Measurements from ENCODE around the gene CRACR2B.

CRACR2B gene

DNA sequence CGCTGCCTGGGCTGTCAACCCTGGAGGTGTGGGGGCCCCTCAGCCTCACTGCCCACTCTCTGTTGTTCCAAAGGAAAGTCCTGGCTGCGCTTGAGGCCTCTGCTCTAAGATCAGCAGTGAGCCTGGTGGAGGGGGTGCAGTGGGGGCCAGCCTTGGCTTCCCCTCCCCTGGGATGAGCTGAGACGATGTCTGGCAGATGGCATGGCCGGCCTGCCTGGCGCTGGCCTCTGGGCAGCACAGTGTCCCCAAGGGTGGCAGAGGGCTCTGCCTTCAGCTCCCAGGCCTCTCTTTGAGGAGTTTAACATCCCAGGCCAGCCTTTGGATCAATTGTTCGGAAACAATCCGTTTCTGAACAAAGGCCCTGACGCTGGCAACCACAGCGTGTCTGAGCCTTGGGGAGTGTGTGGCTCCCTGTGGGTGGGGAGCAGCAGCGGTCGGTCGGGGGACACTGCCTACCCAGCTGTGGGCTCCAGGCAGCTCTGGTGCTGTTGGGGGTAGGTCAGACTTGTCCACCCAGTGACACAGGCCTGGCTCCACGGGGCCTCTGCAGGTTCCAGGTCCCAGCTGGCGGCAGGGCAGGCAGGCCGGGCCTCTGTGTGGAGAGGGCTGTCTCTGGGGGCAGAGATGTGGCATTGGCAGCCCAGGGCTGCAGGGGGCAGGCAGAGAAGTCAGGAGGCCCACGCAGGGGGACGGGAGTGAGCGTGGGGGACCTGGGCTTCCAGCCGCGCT, 27.0 kb downstream of the CRACR2B start:
- H3K4me3 ChIP-seq (replicated peaks; ENCODE audit: low read depth, low read length): no peak overlapping the region

DNA sequence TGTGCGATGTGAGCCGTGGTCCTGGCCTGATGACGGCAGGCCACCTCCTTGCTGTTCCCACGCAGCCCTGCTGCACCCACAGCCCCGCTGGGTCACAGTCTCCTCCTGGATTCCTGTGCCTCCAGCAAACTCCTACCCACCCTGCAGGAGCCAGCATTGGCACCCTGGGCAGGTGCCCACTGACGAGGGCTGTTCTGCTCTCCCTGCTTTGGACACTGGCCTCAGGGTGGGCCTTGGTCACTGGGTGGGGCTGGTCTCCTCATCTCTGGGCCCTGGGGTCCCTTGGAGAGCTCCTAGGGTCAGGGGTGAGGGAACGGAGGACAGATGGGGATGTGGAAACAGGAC, 27.6 kb downstream of the CRACR2B start:
- TF ChIP-seq, protein P1, sequence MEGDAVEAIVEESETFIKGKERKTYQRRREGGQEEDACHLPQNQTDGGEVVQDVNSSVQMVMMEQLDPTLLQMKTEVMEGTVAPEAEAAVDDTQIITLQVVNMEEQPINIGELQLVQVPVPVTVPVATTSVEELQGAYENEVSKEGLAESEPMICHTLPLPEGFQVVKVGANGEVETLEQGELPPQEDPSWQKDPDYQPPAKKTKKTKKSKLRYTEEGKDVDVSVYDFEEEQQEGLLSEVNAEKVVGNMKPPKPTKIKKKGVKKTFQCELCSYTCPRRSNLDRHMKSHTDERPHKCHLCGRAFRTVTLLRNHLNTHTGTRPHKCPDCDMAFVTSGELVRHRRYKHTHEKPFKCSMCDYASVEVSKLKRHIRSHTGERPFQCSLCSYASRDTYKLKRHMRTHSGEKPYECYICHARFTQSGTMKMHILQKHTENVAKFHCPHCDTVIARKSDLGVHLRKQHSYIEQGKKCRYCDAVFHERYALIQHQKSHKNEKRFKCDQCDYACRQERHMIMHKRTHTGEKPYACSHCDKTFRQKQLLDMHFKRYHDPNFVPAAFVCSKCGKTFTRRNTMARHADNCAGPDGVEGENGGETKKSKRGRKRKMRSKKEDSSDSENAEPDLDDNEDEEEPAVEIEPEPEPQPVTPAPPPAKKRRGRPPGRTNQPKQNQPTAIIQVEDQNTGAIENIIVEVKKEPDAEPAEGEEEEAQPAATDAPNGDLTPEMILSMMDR (IDR thresholded peaks at IDR 0.05; ENCODE audit: low read length, missing control alignments): no peak
- H3K4me3 ChIP-seq (replicated peaks; ENCODE audit: low read depth, low read length): no peak overlapping the region
- DNase-seq (ENCODE audit: low read depth): no peak

More for the DNA sequence above, 27.0 kb downstream of the CRACR2B start:
- TF ChIP-seq, protein P1 (IDR thresholded peaks at IDR 0.05; ENCODE audit: low read length, missing control alignments): no peak
- DNase-seq (ENCODE audit: low read depth): no peak

DNA sequence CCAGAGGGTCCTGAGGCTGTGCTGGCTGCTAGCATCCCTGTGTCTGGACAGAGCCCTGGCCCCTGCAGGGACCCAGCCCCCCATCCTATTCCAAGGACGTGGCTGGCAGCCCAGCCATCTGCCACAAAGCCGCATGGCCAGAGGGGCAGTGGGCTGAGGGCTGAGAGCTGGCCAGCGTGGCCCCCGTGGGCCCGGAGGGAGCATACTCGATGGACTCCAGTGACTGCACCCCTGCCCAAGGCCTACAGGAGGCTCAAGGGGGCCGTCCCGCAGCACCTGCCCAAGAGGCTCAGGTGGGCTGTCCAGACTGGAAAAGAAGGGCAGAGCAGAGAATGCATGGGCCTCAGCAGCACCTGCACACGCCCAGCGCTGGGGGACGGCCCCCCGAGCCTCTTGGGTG, 28.1 kb downstream of the CRACR2B start:
- TF ChIP-seq, protein P1 (IDR thresholded peaks at IDR 0.05; ENCODE audit: low read length, missing control alignments): no peak
- no peak for DNase-seq (ENCODE audit: low read depth)
- H3K4me3 ChIP-seq (replicated peaks; ENCODE audit: low read depth, low read length): no peak overlapping the region

DNA sequence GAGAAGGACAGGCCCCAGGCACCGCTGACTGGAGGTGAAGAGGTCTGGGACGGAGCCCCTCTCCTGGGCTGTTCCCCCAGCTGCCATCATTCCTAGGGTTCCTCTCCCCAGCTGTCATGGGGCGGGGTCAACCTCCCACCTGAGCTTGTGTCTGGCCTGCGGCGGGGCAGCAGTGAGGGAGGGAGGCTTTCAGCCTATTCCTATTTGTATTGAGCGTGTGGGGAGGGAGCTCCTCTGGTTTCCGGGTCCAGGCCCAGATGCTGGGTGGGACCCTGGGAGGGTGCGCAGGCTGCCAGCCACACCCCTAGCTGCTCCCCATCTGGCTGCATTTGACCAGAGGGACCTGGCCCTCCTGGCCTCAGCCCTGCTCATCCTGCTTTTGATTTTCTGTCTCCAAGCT, 28.7 kb downstream of the CRACR2B start:
- no peak for DNase-seq (ENCODE audit: low read depth)
- TF ChIP-seq, protein P1 (IDR thresholded peaks at IDR 0.05; ENCODE audit: low read length, missing control alignments): no peak
- no peak overlapping the region for H3K4me3 ChIP-seq (replicated peaks; ENCODE audit: low read depth, low read length)

DNA sequence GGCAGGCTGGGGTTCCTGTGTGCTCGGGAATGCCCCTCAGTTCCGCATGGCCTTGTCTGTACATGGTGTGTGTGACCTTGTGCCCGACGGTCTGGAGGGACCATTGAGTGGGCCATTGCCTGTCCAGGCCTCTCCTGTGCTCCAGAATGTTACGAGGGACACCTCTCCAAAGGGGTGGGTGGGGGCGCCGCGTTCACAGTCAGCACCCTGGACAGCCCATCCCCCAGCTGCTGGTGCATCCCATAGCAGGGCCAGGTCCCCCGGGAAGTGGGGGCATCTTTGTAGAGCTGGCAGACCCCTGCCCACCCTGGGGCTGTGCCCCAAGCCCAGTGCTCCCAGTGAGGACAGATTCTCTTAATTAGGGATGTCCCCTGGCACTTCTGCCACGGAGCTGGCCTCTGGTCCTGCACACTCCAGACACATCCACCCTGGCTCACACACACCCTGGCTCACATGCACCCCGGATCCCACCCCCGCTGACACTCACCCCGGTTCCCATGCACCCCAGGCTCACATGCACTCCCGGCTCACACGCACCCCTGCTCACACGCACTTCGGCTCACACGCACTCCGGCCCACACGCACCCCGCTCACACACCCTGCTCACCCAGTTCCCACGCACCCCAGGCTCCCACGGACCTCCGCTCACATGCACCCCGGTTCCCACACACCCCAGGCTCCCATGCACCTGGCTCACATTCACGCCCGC, 30.5 kb downstream of the CRACR2B start:
- H3K4me3 ChIP-seq (replicated peaks; ENCODE audit: low read depth, low read length): no peak overlapping the region
- TF ChIP-seq, protein P1 (IDR thresholded peaks at IDR 0.05; ENCODE audit: low read length, missing control alignments): no peak
- no peak for DNase-seq (ENCODE audit: low read depth)

DNA sequence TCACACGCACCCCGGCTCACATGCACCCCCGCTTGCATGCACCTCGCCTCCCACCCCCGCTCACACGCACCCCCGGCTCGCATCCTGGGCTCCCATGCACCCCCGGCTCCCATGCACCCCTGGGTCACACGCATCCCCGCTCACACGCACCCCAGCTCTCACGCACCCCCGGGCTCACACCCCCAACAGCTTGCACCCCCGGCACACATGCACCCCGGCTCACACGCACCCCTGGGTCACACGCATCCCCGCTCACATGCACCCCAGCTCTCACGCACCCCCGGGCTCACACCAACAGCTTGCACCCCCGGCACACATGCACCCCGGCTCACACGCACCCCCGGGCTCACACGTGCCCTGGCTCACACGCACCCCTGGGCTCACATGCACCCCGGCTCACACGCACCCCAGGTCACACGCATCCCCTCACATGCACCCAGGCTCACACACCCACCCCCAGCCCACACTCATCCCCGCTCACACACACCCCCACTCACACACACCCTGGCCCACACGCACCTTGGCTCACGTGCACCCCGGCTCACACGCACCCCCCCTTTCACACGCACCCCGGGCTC, 31.1 kb downstream of the CRACR2B start:
- no peak overlapping the region for H3K4me3 ChIP-seq (replicated peaks; ENCODE audit: low read depth, low read length)
- TF ChIP-seq, protein P1 (IDR thresholded peaks at IDR 0.05; ENCODE audit: low read length, missing control alignments): no peak
- DNase-seq (ENCODE audit: low read depth): no peak

Data from fibroblast of pulmonary artery (primary cell).